HepG2 (cell line): ENCODE data around the gene RNF14.

ENCODE experiments used
- RAD21 ChIP-seq: fragments of 450-650 bp; formaldehyde crosslinking; IDR thresholded peaks from 2 replicates; pipeline ENCODE4 v1.5.0; 2020; ENCODE audit warnings: mild to moderate bottlenecking
- ZNF747 ChIP-seq: sonication (generic); formaldehyde crosslinking; IDR thresholded peaks from 2 replicates; pipeline ENCODE4 v1.8.1; 2023; ENCODE audit warnings: missing genetic modification reagents, mild to moderate bottlenecking, borderline replicate concordance

- no peak for TF ChIP-seq ZNF747 (CRISPR knock-in tag)
- no peak for TF ChIP-seq RAD21 (CRISPR knock-in tag)
Observed at GRCh38 chr5:141982626-141983025, 13.7 kb downstream of the RNF14 start.
